HepG2 (cell line): ENCODE data around the gene LRRC45. TPM values are rescaled to one million over a fixed set of nuclear protein-coding genes. Genes with fewer than 3 reads are reported as not detected.

Experiments
- GZF1 ChIP-seq: sonication (generic); formaldehyde crosslinking; IDR thresholded peaks from 2 replicates; pipeline ENCODE4 v1.5.1; 2020; ENCODE audit warnings: mild to moderate bottlenecking, missing genetic modification reagents
- KDM3A ChIP-seq: IDR thresholded peaks from 2 replicates; pipeline ENCODE4 v1.6.1; 2018; ENCODE audit warnings: low read depth, missing compliant biosample characterization
- MBD4 ChIP-seq: IDR thresholded peaks from 2 replicates; pipeline ENCODE4 v1.6.1; 2012; ENCODE audit warnings: low read length, inconsistent platforms, borderline replicate concordance
- NFATC3 ChIP-seq: sonication (generic); formaldehyde crosslinking; IDR thresholded peaks from 2 replicates; pipeline ENCODE4 v1.5.1; 2020; ENCODE audit warnings: mild to moderate bottlenecking, missing genetic modification reagents
- NFKBIZ ChIP-seq: IDR thresholded peaks from 2 replicates; pipeline ENCODE4 v1.6.1; 2018; ENCODE audit warnings: missing genetic modification reagents, missing compliant biosample characterization
- NRL ChIP-seq: sonication (generic); formaldehyde crosslinking; IDR thresholded peaks from 2 replicates; pipeline ENCODE4 v1.5.0; 2020; ENCODE audit warnings: missing genetic modification reagents, mild to moderate bottlenecking, moderate library complexity, borderline replicate concordance
- POLR2A ChIP-seq, 2 experiments: IDR thresholded peaks; 2 replicates each; pipeline ENCODE4 v1.6.1; 2011; ENCODE audit warnings: low read depth in 2 of 2, low read length in 2 of 2, mild to moderate bottlenecking in 1 of 2, moderate library complexity in 1 of 2; ENCODE audit not compliant: insufficient read depth in 1 of 2
- PPARG ChIP-seq: conservative IDR thresholded peaks from 2 replicates; pipeline ENCODE4 v1.6.1; 2016; ENCODE audit warnings: missing biosample characterization, missing genetic modification reagents
- SATB2 ChIP-seq: sonication (generic); formaldehyde crosslinking; IDR thresholded peaks from 2 replicates; pipeline ENCODE4 v1.5.0; 2020; ENCODE audit warnings: missing genetic modification reagents
- SETDB1 ChIP-seq: sonication (generic); formaldehyde crosslinking; IDR thresholded peaks from 2 replicates; pipeline ENCODE4 v1.5.1; 2020; ENCODE audit warnings: missing genetic modification reagents, mild to moderate bottlenecking, borderline replicate concordance
- SKI ChIP-seq: fragments of 450-650 bp; IDR thresholded peaks from one replicate; pipeline ENCODE4 v1.6.1; 2018; ENCODE audit warnings: mild to moderate bottlenecking; ENCODE audit not compliant: partially characterized antibody
- SRF ChIP-seq: IDR thresholded peaks from 2 replicates; pipeline ENCODE4 v1.6.1; 2011; ENCODE audit warnings: mild to moderate bottlenecking, low read depth, low read length, moderate library complexity
- YEATS4 ChIP-seq: sonication (generic); formaldehyde crosslinking; IDR thresholded peaks from 2 replicates; pipeline ENCODE4 v1.4.0; 2020; ENCODE audit warnings: missing genetic modification reagents, borderline replicate concordance
- ZFAT ChIP-seq: sonication (generic); formaldehyde crosslinking; conservative IDR thresholded peaks from 2 replicates; pipeline ENCODE4 v1.8.1; 2023; ENCODE audit warnings: missing genetic modification reagents, inconsistent platforms
- ZNF180 ChIP-seq: sonication (generic); formaldehyde crosslinking; IDR thresholded peaks from 2 replicates; pipeline ENCODE4 v1.4.0; 2020; ENCODE audit warnings: low read depth, missing genetic modification reagents, borderline replicate concordance
- ZNF468 ChIP-seq: sonication (generic); formaldehyde crosslinking; IDR thresholded peaks from 2 replicates; pipeline ENCODE4 v1.8.0; 2022; ENCODE audit warnings: mild to moderate bottlenecking, moderate library complexity, missing genetic modification reagents
- ZNF547 ChIP-seq: sonication (generic); formaldehyde crosslinking; IDR thresholded peaks from 2 replicates; pipeline ENCODE4 v1.5.1; 2020; ENCODE audit warnings: mild to moderate bottlenecking, missing genetic modification reagents
- ZNF709 ChIP-seq: sonication (generic); formaldehyde crosslinking; IDR thresholded peaks from 2 replicates; pipeline ENCODE4 v1.5.0; 2020; ENCODE audit warnings: mild to moderate bottlenecking, missing genetic modification reagents
- polyA plus RNA-seq, 8 experiments: library from polyadenylated mRNA; depleted of rRNA in 3 of 8; stranded (reverse) in 7 of 8; unstranded in 1 of 8; fragments of >200 nt; fragmentation: Illumina TruSeq in 4 of 8; extraction: Trizol in 4 of 8; gene quantifications; 2 replicates each; pipeline versions ENCODE4 v1.2.1 to v1.2.3, GENCODE V29; 2011 to 2016; ENCODE audit warnings: low read depth in 4 of 8, missing spikeins in 1 of 8, mixed read lengths in 1 of 8; ENCODE audit not compliant: insufficient read depth in 1 of 8
- total RNA-seq, 5 experiments: library from RNA; depleted of rRNA; stranded (reverse); fragments of >200 nt; fragmentation: Illumina TruSeq; extraction: Trizol; gene quantifications; 2 replicates each; pipeline ENCODE4 v1.2.3, GENCODE V29; 2016; ENCODE audit warnings: low read depth in 1 of 5
- TF ChIP-seq, protein P1 (sequence below): sonication (generic); formaldehyde crosslinking; IDR thresholded peaks from 2 replicates; pipeline ENCODE4 v1.8.1; 2023; ENCODE audit warnings: mild to moderate bottlenecking, missing genetic modification reagents
- TF ChIP-seq, protein P2 (sequence below): sonication (generic); formaldehyde crosslinking; IDR thresholded peaks from 2 replicates; pipeline ENCODE4 v1.5.1; 2020; ENCODE audit warnings: mild to moderate bottlenecking, missing genetic modification reagents, moderate library complexity
- TF ChIP-seq, protein P3 (sequence below): sonication (generic); formaldehyde crosslinking; IDR thresholded peaks from 2 replicates; pipeline ENCODE4 v1.9.0; 2021; ENCODE audit warnings: missing genetic modification reagents, borderline replicate concordance
- TF ChIP-seq, protein P4 (sequence below): IDR thresholded peaks from 2 replicates; pipeline ENCODE4 v1.6.1; 2018; ENCODE audit warnings: missing genetic modification reagents
- TF ChIP-seq, protein P5 (sequence below): sonication (generic); formaldehyde crosslinking; conservative IDR thresholded peaks from 2 replicates; pipeline ENCODE4 v1.8.1; 2023; ENCODE audit warnings: missing genetic modification reagents

LRRC45 gene
- total and polyA plus RNA-seq, 2 of the 13 experiments (the other 11 are each of a cell fraction or from before 2014, with no cell fraction given): 11.6 to 48.1 TPM

DNA sequence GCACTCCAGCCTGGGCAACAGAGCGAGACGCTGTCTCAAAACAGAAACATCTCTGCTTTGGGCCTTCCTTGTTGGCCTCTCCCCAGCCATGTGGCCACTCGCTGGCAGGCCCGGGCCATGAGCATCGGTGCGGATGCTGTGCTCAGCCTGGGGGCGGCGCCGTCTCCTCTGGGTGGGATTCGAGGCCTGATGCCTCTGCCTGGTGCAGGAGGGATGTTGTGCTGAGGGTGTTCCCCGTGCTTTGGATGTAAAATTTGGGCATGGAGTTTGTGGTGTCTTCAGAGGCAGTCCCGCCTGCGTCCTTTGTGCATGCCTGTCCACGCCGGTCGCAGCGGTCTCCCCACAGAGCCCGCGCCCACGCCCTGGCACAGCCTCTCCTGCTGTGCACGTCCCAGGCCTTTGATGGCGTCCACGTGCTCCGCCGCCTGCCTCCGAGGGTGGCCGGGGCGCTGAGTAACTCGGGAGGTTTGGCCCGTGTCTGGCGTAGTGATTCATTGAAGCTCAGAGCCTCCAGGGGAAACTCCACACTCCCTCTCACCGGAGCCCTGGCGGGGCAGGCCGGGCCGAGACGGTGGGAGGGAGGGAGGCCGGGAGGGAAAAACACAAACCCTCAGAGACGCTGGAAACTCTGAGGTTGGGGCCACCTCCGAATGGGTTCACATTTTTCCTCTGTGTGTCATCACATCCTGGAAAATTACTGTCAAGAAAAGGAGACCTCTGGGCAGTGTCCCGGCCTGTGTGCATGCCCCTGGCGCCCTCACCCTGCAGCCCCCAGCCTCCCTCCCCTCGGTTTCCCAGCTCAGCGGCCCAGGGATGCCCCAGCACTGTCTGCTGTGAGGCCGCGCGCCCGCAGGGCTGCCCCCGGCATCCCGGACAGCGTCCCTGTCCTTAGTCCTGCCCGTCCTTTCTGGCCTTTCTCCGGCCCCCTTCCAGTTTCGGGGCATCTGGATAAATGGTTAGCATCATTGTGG lies 19.4 kb upstream of the LRRC45 start (continued):
- peak; percentile 63; the same call in 1 of the 2 replicates for TF ChIP-seq YEATS4 (CRISPR knock-in tag)
- TF ChIP-seq PPARG: peak; percentile 30; the same call in 1 of the 2 replicates
- TF ChIP-seq, protein P1, sequence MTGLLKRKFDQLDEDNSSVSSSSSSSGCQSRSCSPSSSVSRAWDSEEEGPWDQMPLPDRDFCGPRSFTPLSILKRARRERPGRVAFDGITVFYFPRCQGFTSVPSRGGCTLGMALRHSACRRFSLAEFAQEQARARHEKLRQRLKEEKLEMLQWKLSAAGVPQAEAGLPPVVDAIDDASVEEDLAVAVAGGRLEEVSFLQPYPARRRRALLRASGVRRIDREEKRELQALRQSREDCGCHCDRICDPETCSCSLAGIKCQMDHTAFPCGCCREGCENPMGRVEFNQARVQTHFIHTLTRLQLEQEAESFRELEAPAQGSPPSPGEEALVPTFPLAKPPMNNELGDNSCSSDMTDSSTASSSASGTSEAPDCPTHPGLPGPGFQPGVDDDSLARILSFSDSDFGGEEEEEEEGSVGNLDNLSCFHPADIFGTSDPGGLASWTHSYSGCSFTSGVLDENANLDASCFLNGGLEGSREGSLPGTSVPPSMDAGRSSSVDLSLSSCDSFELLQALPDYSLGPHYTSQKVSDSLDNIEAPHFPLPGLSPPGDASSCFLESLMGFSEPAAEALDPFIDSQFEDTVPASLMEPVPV (CRISPR knock-in tag): peak; percentile 82
- 0 out of 2 replicates have a peak, but pooled peaks have one; percentile 41 for TF ChIP-seq ZNF468
- TF ChIP-seq SRF: no peak
- no peak for TF ChIP-seq ZNF180 (CRISPR knock-in tag)
- TF ChIP-seq NFATC3 (CRISPR knock-in tag): no peak
- TF ChIP-seq, protein P2, sequence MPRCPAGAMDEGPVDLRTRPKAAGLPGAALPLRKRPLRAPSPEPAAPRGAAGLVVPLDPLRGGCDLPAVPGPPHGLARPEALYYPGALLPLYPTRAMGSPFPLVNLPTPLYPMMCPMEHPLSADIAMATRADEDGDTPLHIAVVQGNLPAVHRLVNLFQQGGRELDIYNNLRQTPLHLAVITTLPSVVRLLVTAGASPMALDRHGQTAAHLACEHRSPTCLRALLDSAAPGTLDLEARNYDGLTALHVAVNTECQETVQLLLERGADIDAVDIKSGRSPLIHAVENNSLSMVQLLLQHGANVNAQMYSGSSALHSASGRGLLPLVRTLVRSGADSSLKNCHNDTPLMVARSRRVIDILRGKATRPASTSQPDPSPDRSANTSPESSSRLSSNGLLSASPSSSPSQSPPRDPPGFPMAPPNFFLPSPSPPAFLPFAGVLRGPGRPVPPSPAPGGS (CRISPR knock-in tag): peak; percentile 91
- TF ChIP-seq SKI: peak; percentile 62
- TF ChIP-seq ZNF547 (CRISPR knock-in tag): peak; percentile 93
- TF ChIP-seq ZFAT (CRISPR knock-in tag): no peak
- no peak for TF ChIP-seq SATB2
- TF ChIP-seq, protein P3, sequence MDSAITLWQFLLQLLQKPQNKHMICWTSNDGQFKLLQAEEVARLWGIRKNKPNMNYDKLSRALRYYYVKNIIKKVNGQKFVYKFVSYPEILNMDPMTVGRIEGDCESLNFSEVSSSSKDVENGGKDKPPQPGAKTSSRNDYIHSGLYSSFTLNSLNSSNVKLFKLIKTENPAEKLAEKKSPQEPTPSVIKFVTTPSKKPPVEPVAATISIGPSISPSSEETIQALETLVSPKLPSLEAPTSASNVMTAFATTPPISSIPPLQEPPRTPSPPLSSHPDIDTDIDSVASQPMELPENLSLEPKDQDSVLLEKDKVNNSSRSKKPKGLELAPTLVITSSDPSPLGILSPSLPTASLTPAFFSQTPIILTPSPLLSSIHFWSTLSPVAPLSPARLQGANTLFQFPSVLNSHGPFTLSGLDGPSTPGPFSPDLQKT: no peak
- TF ChIP-seq GZF1: no peak; the same call in 1 of the 2 replicates
- no peak for TF ChIP-seq ZNF709 (CRISPR knock-in tag)
- no peak for TF ChIP-seq POLR2A (IDR thresholded peaks at IDR 0.05; ENCODE audit: insufficient read depth in 1 of 2, low read depth in 2 of 2, low read length in 2 of 2)
- peak; percentile 61; the same call in 1 of the 2 replicates for TF ChIP-seq KDM3A (CRISPR knock-in tag)
- TF ChIP-seq, protein P4, sequence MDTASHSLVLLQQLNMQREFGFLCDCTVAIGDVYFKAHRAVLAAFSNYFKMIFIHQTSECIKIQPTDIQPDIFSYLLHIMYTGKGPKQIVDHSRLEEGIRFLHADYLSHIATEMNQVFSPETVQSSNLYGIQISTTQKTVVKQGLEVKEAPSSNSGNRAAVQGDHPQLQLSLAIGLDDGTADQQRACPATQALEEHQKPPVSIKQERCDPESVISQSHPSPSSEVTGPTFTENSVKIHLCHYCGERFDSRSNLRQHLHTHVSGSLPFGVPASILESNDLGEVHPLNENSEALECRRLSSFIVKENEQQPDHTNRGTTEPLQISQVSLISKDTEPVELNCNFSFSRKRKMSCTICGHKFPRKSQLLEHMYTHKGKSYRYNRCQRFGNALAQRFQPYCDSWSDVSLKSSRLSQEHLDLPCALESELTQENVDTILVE: peak; percentile 81
- TF ChIP-seq NRL: peak; percentile 72
- no peak for TF ChIP-seq MBD4
- peak; percentile 83; the same call in 1 of the 2 replicates for TF ChIP-seq NFKBIZ (CRISPR knock-in tag)
- no peak for TF ChIP-seq SETDB1 (CRISPR knock-in tag)
- TF ChIP-seq, protein P5, sequence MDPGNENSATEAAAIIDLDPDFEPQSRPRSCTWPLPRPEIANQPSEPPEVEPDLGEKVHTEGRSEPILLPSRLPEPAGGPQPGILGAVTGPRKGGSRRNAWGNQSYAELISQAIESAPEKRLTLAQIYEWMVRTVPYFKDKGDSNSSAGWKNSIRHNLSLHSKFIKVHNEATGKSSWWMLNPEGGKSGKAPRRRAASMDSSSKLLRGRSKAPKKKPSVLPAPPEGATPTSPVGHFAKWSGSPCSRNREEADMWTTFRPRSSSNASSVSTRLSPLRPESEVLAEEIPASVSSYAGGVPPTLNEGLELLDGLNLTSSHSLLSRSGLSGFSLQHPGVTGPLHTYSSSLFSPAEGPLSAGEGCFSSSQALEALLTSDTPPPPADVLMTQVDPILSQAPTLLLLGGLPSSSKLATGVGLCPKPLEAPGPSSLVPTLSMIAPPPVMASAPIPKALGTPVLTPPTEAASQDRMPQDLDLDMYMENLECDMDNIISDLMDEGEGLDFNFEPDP (CRISPR knock-in tag): no peak
